DND-41 (cell line): ENCODE measurements around the gene PITHD1.

Experiments
- ATAC-seq: fragments of 200-7000 bp; cut with Tn5 transposase; 3 replicates; pipeline ENCODE4 v1.9.1; 2021; ENCODE audit warnings: low read depth; ENCODE audit not compliant: insufficient read depth
- DNase-seq: peaks from one replicate; pipeline ENCODE4 v3.0.0-alpha.2; 2020
- H2AFZ ChIP-seq: 2 replicates; pipeline ENCODE4 v1.6.0; 2012; ENCODE audit warnings: low read depth, low read length
- H3K27ac ChIP-seq: 2 replicates; pipeline ENCODE4 v1.5.1; 2012; ENCODE audit warnings: low read length, inconsistent platforms
- H3K27me3 ChIP-seq: fragments of 200-600 bp; sonication (generic); 2 replicates; pipeline ENCODE4 v1.6.0; 2012; ENCODE audit warnings: low read length, mild to moderate bottlenecking, inconsistent platforms; ENCODE audit not compliant: insufficient read depth, poor library complexity
- H3K36me3 ChIP-seq: 2 replicates; pipeline ENCODE4 v1.5.1; 2012; ENCODE audit warnings: low read length, inconsistent platforms; ENCODE audit not compliant: insufficient read depth
- H3K4me1 ChIP-seq: 2 replicates; pipeline ENCODE4 v1.5.1; 2012; ENCODE audit warnings: mild to moderate bottlenecking, low read length; ENCODE audit not compliant: insufficient read depth
- H3K4me2 ChIP-seq: 2 replicates; pipeline ENCODE4 v1.6.0; 2012; ENCODE audit warnings: mild to moderate bottlenecking, moderate library complexity, low read length, inconsistent platforms; ENCODE audit not compliant: insufficient read depth
- H3K4me3 ChIP-seq, 2 experiments: fragments of 200-600 bp in 1 of 2; shearing (Covaris generic) in 1 of 2; 2 replicates each; pipeline ENCODE4 v1.5.1; 2012 to 2016; ENCODE audit warnings: inconsistent platforms in 2 of 2, low read length in 2 of 2, mild to moderate bottlenecking in 2 of 2, low read depth in 1 of 2, moderate library complexity in 1 of 2
- H3K79me2 ChIP-seq: 2 replicates; pipeline ENCODE4 v1.6.0; 2012; ENCODE audit warnings: low read length, inconsistent platforms; ENCODE audit not compliant: insufficient read depth
- H3K9ac ChIP-seq: 2 replicates; pipeline ENCODE4 v1.6.0; 2012; ENCODE audit warnings: low read depth, mild to moderate bottlenecking, inconsistent platforms, low read length, moderate library complexity
- H3K9me3 ChIP-seq: 2 replicates; pipeline ENCODE4 v1.5.1; 2012; ENCODE audit warnings: low read length, moderate library complexity, mild to moderate bottlenecking, inconsistent platforms; ENCODE audit not compliant: insufficient read depth, severe bottlenecking
- H4K20me1 ChIP-seq: 2 replicates; pipeline ENCODE4 v1.6.0; 2012; ENCODE audit warnings: low read length; ENCODE audit not compliant: insufficient read depth
- EZH2 ChIP-seq: IDR thresholded peaks from 3 replicates; pipeline ENCODE4 v1.6.1; 2012; ENCODE audit warnings: borderline replicate concordance, low read depth, mild to moderate bottlenecking, moderate library complexity, low read length, inconsistent platforms; ENCODE audit not compliant: severe bottlenecking
- TF ChIP-seq, protein P1 (sequence below): IDR thresholded peaks from 2 replicates; pipeline ENCODE4 v1.5.1; 2012; ENCODE audit warnings: borderline replicate concordance, low read length, moderate library complexity, mild to moderate bottlenecking; ENCODE audit not compliant: poor library complexity, severe bottlenecking; ENCODE audit errors: extremely low read depth

The PITHD1 gene

DNA sequence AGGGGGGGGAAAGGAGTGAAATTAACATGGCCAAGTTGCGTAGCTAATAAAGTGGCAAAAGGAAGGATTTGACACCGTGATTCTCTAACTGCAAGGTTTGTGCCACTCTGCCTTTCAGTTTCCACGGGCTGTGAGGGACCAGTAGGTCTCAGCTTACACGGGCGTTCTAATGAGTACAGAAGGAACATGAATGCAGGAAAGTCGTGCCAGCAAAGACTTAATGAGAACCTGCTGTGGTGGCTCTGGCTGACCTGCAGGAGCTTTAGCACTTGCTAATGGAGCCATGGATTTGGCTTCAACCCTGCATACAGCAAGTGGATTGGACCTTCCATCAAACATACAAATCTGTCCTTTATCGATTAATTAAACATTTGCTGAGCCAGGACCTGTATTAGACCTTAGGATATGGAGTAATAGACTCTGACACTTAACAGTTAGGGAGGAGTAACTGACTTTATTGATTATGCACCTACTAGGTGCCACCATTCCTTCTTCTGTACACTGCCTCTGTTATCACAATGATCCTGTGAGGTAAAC, 15.1 kb upstream of the PITHD1 start:
- Histone ChIP-seq H3K36me3 (peaks cover 63% of the 10 kb centered on the region), H2AFZ (no peak overlapping the region), H3K9me3 (no peaks in the 10 kb centered on the region), H3K79me2 (no peaks in the 10 kb centered on the region), H3K4me2 (no peak overlapping the region), H3K27ac (no peak overlapping the region), H3K4me1 (no peaks in the 10 kb centered on the region), H4K20me1 (peaks cover 6% of the 10 kb centered on the region), H3K4me3 (no peak overlapping the region), H3K27me3 (no peaks in the 10 kb centered on the region), H3K9ac (no peak overlapping the region)
- ATAC-seq (no peak), DNase-seq (no peak)
- no peak for TF ChIP-seq EZH2
- TF ChIP-seq, protein P1, sequence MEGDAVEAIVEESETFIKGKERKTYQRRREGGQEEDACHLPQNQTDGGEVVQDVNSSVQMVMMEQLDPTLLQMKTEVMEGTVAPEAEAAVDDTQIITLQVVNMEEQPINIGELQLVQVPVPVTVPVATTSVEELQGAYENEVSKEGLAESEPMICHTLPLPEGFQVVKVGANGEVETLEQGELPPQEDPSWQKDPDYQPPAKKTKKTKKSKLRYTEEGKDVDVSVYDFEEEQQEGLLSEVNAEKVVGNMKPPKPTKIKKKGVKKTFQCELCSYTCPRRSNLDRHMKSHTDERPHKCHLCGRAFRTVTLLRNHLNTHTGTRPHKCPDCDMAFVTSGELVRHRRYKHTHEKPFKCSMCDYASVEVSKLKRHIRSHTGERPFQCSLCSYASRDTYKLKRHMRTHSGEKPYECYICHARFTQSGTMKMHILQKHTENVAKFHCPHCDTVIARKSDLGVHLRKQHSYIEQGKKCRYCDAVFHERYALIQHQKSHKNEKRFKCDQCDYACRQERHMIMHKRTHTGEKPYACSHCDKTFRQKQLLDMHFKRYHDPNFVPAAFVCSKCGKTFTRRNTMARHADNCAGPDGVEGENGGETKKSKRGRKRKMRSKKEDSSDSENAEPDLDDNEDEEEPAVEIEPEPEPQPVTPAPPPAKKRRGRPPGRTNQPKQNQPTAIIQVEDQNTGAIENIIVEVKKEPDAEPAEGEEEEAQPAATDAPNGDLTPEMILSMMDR = no peak

DNA sequence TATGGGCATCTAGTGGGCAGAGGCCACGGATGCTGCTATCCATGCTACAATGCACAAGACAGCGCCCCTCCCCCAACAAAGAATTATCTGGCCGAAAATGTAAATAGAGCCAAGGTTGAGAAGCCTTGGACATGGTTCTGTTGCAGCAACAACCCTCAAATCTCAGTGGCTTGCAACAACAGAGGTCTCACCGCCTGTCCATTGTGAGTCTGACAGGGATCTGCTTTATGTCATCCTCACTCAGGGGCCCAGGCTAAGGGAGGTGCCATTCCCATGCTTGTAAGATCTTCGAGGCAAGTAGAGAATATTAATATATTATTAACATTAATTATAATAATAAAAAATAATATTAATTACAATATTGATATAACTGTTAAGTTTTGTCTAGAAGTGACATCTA, 9.5 kb upstream of the PITHD1 start:
- peaks cover 30% of the 10 kb centered on the region for H3K36me3 ChIP-seq
- DNase-seq = no peak
- TF ChIP-seq, protein P1 = no peak
- no peak for TF ChIP-seq EZH2
- no peaks in the 10 kb centered on the region for H3K79me2 ChIP-seq
- H3K4me2 ChIP-seq = no peak overlapping the region
- H3K4me1 ChIP-seq = peaks cover 8% of the 10 kb centered on the region; the same call in 1 of the 2 replicates
- no peak overlapping the region for H3K9ac ChIP-seq
- no peak overlapping the region for H3K27ac ChIP-seq
- no peaks in the 10 kb centered on the region for H3K9me3 ChIP-seq
- no peaks in the 10 kb centered on the region for H3K27me3 ChIP-seq
- no peaks in the 10 kb centered on the region; the same call in 1 of the 2 replicates for H4K20me1 ChIP-seq
- no peak overlapping the region for H2AFZ ChIP-seq
- no peak overlapping the region for H3K4me3 ChIP-seq
- ATAC-seq = no peak

DNA sequence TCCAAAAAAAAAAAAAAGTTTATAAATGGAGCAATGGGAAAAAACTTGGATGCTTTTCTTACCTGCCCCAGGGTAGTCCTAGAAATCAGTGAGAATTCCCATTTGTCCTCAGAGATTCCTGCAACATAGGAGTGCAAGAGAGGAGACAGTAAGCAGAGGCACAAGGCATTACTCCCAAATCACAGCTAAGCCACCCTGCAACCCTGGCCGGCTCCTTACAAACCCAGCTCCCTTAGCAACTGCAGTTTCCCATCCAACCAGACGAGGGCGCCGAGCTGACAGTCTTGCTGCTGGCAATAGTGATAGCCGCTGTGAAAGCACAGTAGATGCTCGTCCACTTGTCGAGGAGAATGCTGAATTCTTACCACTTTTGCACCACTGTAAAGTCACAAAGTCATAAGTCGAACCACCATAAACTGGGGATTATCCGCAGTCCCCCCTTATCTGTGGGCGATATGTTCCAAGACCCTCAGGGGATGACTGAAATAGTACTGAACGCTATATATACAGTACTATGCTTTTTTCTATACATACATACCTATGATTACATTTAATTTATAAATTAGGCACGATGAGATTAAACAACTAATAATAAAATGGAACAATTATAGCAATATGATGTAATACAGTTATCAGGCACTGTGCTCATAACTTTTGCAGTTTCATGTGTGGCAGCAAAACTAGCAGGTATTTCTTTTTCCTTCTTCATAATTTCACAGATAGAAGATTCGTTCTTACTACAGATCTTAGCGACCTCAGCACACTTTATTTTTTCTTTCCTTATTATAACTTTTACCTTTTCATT, 6.0 kb upstream of the PITHD1 start:
- no peak for TF ChIP-seq EZH2
- TF ChIP-seq, protein P1 = peak; percentile 99
- peaks cover 13% of the 10 kb centered on the region for H3K79me2 ChIP-seq
- peak overlapping the region; percentile 66 for H2AFZ ChIP-seq
- H4K20me1 ChIP-seq = no peaks in the 10 kb centered on the region
- H3K27me3 ChIP-seq = no peaks in the 10 kb centered on the region
- H3K4me2 ChIP-seq = peak overlapping the region; percentile 54; the same call in 1 of the 2 replicates
- H3K27ac ChIP-seq = no peak overlapping the region
- peaks cover 15% of the 10 kb centered on the region for H3K4me1 ChIP-seq
- peak; percentile 86 for DNase-seq
- H3K4me3 ChIP-seq = no peak overlapping the region
- H3K9me3 ChIP-seq = no peaks in the 10 kb centered on the region
- peaks cover 19% of the 10 kb centered on the region for H3K36me3 ChIP-seq
- peak; percentile 98 for ATAC-seq
- H3K9ac ChIP-seq = no peak overlapping the region
